GM18499 (cell line): ENCODE results near the gene IQSEC3.
"Not testable (repeated sequence)": the region's sequence is repeated elsewhere in the genome, so short reads cannot be mapped to it uniquely, and the experiment has no call there.

Source experiments
- ATAC-seq: cut with Tn5 transposase; IDR thresholded peaks from one replicate; pipeline ENCODE4 v1.9.1; 2021; ENCODE audit warnings: moderate number of reproducible peaks; ENCODE audit not compliant: insufficient read depth, unreplicated experiment

The IQSEC3 gene

GRCh38 chr12:210277-211141 is 143.9 kb downstream of the IQSEC3 start:
- ATAC-seq: no peak

GRCh38 chr12:211142-211465 is 144.5 kb downstream of the IQSEC3 start:
- no peak for ATAC-seq

- ATAC-seq: no peak
Observed at GRCh38 chr12:211639-212414, 145.3 kb downstream of the IQSEC3 start.

GRCh38 chr12:212415-212714 is 145.8 kb downstream of the IQSEC3 start:
- ATAC-seq: no peak

- no peak for ATAC-seq
Observed at GRCh38 chr12:212715-213526, 146.4 kb downstream of the IQSEC3 start.

GRCh38 chr12:213527-213932 is 147.0 kb downstream of the IQSEC3 start:
- ATAC-seq: no peak

GRCh38 chr12:214003-214741 is 147.6 kb downstream of the IQSEC3 start, which contains the start of gene SLC6A12:
TSS of gene SLC6A12 (minus strand) at chr12:214157. CDS start at chr12:209986, 4,171 bp downstream.
- no peak for ATAC-seq

GRCh38 chr12:215116-215515 is 148.5 kb downstream of the IQSEC3 start:
- no peak for ATAC-seq

- ATAC-seq: not testable (repeated sequence)
Observed at GRCh38 chr12:217029-217428, 150.5 kb downstream of the IQSEC3 start.

- no peak for ATAC-seq
Observed at GRCh38 chr12:218221-218620, 151.7 kb downstream of the IQSEC3 start.

GRCh38 chr12:218728-219590 is 152.4 kb downstream of the IQSEC3 start:
- no peak for ATAC-seq

GRCh38 chr12:219891-220352 is 153.4 kb downstream of the IQSEC3 start:
- no peak for ATAC-seq

- ATAC-seq: no peak
Observed at GRCh38 chr12:220491-220890, 153.9 kb downstream of the IQSEC3 start.

GRCh38 chr12:220946-221550 is 154.5 kb downstream of the IQSEC3 start:
- no peak for ATAC-seq

GRCh38 chr12:221736-222135 is 155.2 kb downstream of the IQSEC3 start:
- no peak for ATAC-seq

- ATAC-seq: no peak
Observed at GRCh38 chr12:223841-224240, 157.3 kb downstream of the IQSEC3 start.

- no peak for ATAC-seq
Observed at GRCh38 chr12:224330-224729, 157.8 kb downstream of the IQSEC3 start.

- ATAC-seq: no peak
Observed at GRCh38 chr12:225012-225411, 158.4 kb downstream of the IQSEC3 start.

GRCh38 chr12:226401-226800 is 159.8 kb downstream of the IQSEC3 start:
- no peak for ATAC-seq
